GM12801 (cell line): ENCODE measurements around the gene UQCRC1.

Experiments
- TF ChIP-seq, protein P1 (sequence below): IDR thresholded peaks from one replicate; pipeline ENCODE4 v1.5.1; 2011; ENCODE audit warnings: control low read depth; ENCODE audit not compliant: insufficient read length; ENCODE audit errors: extremely low read depth

UQCRC1 gene

DNA sequence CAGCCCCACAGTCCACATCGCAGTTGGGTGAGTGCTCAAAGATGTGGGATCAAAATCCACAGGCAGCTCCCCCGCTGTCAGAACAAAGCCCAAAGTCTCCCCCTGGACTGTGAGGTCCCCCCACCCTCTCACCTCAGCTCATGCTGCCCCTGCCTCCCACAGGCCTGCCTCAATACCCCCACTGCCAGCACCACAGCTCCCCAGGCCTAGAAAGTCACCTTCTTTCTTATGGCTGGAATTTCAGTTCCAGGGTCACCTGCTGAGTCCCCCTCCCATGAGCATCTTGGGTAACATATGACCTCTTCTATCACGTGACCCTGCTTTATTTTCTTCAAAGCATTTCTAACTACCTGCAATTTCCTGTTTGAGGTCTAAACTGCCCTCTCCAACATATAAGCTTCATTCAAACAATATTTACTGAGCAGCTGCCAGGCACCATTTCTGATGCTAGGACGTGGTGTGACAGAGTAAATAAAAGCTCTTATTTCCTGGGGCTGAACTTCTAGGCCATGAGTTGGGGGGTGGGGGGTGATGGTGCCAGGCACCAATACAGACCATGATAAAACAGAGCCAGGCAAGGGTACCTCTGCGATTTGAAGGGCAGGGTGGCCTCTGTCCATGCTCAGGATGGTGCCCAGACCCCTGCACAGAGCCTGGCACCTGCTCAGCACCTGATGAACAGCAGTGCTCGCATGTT lies 14.6 kb upstream of the UQCRC1 start:
- TF ChIP-seq, protein P1, sequence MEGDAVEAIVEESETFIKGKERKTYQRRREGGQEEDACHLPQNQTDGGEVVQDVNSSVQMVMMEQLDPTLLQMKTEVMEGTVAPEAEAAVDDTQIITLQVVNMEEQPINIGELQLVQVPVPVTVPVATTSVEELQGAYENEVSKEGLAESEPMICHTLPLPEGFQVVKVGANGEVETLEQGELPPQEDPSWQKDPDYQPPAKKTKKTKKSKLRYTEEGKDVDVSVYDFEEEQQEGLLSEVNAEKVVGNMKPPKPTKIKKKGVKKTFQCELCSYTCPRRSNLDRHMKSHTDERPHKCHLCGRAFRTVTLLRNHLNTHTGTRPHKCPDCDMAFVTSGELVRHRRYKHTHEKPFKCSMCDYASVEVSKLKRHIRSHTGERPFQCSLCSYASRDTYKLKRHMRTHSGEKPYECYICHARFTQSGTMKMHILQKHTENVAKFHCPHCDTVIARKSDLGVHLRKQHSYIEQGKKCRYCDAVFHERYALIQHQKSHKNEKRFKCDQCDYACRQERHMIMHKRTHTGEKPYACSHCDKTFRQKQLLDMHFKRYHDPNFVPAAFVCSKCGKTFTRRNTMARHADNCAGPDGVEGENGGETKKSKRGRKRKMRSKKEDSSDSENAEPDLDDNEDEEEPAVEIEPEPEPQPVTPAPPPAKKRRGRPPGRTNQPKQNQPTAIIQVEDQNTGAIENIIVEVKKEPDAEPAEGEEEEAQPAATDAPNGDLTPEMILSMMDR: no peak

GRCh38 chr3:48621461-48621869 lies 12.0 kb upstream of the UQCRC1 start, which contains the start of gene TMEM89:
Gene TMEM89 (minus strand): TSS chr3:48621769. CDS start chr3:48621756, 13 bp downstream.
- TF ChIP-seq, protein P1: no peak

GRCh38 chr3:48619541-48620524 lies 10.4 kb upstream of the UQCRC1 start:
- TF ChIP-seq, protein P1: no peak

DNA sequence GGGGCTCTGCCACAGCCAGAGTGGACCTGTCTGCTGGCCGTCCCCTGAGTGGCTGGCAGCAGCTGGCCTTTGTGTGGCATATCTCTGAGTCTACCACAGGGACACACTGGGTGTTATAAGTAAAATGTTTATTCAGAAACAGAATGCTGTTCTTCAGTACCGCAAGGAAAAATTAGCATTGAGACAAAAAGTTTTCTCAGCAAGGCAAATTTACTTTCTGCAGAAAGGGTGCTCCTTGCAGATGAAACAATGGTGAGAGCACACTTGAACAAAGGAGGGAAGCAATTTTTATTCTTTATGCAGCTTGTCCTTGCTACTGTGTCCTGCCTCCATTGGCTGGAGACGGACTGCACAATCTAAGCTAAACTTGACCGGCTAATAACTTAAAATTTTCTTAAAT lies 8.1 kb upstream of the UQCRC1 start:
- TF ChIP-seq, protein P1: no peak

GRCh38 chr3:48614044-48614443 lies 4.6 kb upstream of the UQCRC1 start:
- TF ChIP-seq, protein P1: no peak

GRCh38 chr3:48612309-48612708 lies 2.9 kb upstream of the UQCRC1 start:
- TF ChIP-seq, protein P1: no peak

DNA sequence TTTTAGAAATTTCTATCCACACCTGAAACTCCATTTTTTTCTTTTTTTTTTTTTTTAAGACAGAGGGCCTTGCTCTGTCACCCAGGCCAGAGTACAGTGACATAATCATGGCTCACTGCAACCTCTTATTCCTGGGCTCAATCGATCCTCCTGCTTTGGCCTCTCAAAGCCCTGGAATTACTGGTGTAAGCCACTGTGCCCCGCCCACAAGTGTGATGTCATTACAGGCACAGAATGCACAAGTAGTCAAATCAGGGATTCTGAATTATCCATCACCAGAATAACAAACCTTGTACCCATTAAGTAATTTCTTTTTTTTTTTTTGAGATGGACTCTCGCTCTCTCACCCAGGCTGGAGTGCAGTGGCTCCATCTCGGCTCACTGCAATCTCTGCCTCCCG lies 1.9 kb downstream of the UQCRC1 start:
- TF ChIP-seq, protein P1: no peak
